Right lung (tissue), 5 donors: ENCODE results near the gene GMDS. TPM values are rescaled to one million over a fixed set of nuclear protein-coding genes. Genes with fewer than 3 reads are reported as not detected.

Experiments
- DNase-seq, 2 donors: peaks; one replicate each; pipeline ENCODE4 v3.0.0-alpha.2; 2013
- polyA plus RNA-seq, 5 donors: library from polyadenylated mRNA; unstranded; fragments of 120-200 nt; gene quantifications; one replicate each; pipeline versions ENCODE4 v1.2.1 to v1.2.3, GENCODE V29; 2013; ENCODE audit warnings: inconsistent platforms in 1 of 5, low replicate concordance in 1 of 5; ENCODE audit not compliant: insufficient read length in 5 of 5, insufficient read depth in 1 of 5

GMDS gene
- polyA plus RNA-seq, 5 donors = 16.7 to 26.7 (median 20.5) TPM

- no peak for DNase-seq
These were observed 32.3 kb downstream of the GMDS start for GRCh38 chr6:2213086-2213485.

GRCh38 chr6:2209226-2209809 lies 36.1 kb downstream of the GMDS start:
- no peak for DNase-seq

GRCh38 chr6:2208468-2208867 lies 36.9 kb downstream of the GMDS start:
- DNase-seq = no peak

- no peak for DNase-seq
These were observed 40.0 kb downstream of the GMDS start for GRCh38 chr6:2205396-2205795.

GRCh38 chr6:2204272-2204671 lies 41.1 kb downstream of the GMDS start:
- no peak for DNase-seq

- peak in 1 of 2 donors; percentile 29 for DNase-seq
These were observed 42.1 kb downstream of the GMDS start for GRCh38 chr6:2203264-2203663.

GRCh38 chr6:2197984-2198383 lies 47.4 kb downstream of the GMDS start:
- no peak for DNase-seq

GRCh38 chr6:2197177-2197671 lies 48.2 kb downstream of the GMDS start:
- no peak for DNase-seq

- peak; percentile 23 to 25 for DNase-seq
These were observed 49.2 kb downstream of the GMDS start for GRCh38 chr6:2196079-2196679.

GRCh38 chr6:2194643-2195042 lies 50.8 kb downstream of the GMDS start:
- DNase-seq = no peak

GRCh38 chr6:2193931-2194330 lies 51.5 kb downstream of the GMDS start:
- DNase-seq = no peak

- no peak for DNase-seq
These were observed 52.4 kb downstream of the GMDS start for GRCh38 chr6:2192976-2193375.

- DNase-seq = no peak
These were observed 54.0 kb downstream of the GMDS start for GRCh38 chr6:2191390-2191740.

- no peak for DNase-seq
These were observed 54.6 kb downstream of the GMDS start for GRCh38 chr6:2190661-2191389.

GRCh38 chr6:2188856-2189384 lies 56.5 kb downstream of the GMDS start:
- DNase-seq = no peak

- no peak for DNase-seq
These were observed 57.0 kb downstream of the GMDS start for GRCh38 chr6:2188397-2188796.

GRCh38 chr6:2187826-2188225 lies 57.6 kb downstream of the GMDS start:
- DNase-seq = no peak

- no peak for DNase-seq
These were observed 58.9 kb downstream of the GMDS start for GRCh38 chr6:2186516-2186915.

GRCh38 chr6:2185466-2185865 lies 59.9 kb downstream of the GMDS start:
- DNase-seq = no peak

GRCh38 chr6:2184700-2185455 lies 60.5 kb downstream of the GMDS start:
- no peak for DNase-seq

- DNase-seq = no peak
These were observed 61.7 kb downstream of the GMDS start for GRCh38 chr6:2183752-2184151.

GRCh38 chr6:2183246-2183645 lies 62.2 kb downstream of the GMDS start:
- DNase-seq = no peak
